ENCODE results near the gene EXOC1. TPM values are rescaled to one million over a fixed set of nuclear protein-coding genes. Genes with fewer than 3 reads are reported as not detected.

EXOC1 gene
- total and polyA plus RNA-seq, 4 donors = 4.2 to 18.0 (median 8.5) TPM

- no peak for TF ChIP-seq ATF3 (IDR thresholded peaks at IDR 0.05)
- TF ChIP-seq GABPA (IDR thresholded peaks at IDR 0.05 in 1 of 2, conservative IDR thresholded peaks at IDR 0.05 in 1 of 2) = no peak
- no peak for TF ChIP-seq EGR1 (IDR thresholded peaks at IDR 0.05; ENCODE audit: low read depth in 2 of 2)
- TF ChIP-seq FOXA2 (IDR thresholded peaks at IDR 0.05) = no peak
- TF ChIP-seq ZBTB33 (IDR thresholded peaks at IDR 0.05) = no peak
- no peak for TF ChIP-seq TAF1 (conservative IDR thresholded peaks at IDR 0.05)
- TF ChIP-seq NR2F2 (IDR thresholded peaks at IDR 0.05) = no peak
These were observed 38.7 kb downstream of the EXOC1 start (continued) for GRCh38 chr4:55892156-55892555.

GRCh38 chr4:55896622-55897021 is 43.2 kb downstream of the EXOC1 start:
- no peak for TF ChIP-seq HNF4A (conservative IDR thresholded peaks at IDR 0.05)
- no peak for TF ChIP-seq YY1 (IDR thresholded peaks at IDR 0.05)
- TF ChIP-seq ATF3 (IDR thresholded peaks at IDR 0.05) = no peak
- no peak for TF ChIP-seq RXRA (IDR thresholded peaks at IDR 0.05)
- TF ChIP-seq EGR1 (IDR thresholded peaks at IDR 0.05; ENCODE audit: low read depth in 2 of 2) = no peak
- no peak for TF ChIP-seq RAD21 (IDR thresholded peaks at IDR 0.05)
- TF ChIP-seq JUND (IDR thresholded peaks at IDR 0.05) = no peak
- no peak for TF ChIP-seq FOXA2 (IDR thresholded peaks at IDR 0.05)
- no peak for DNase-seq (ENCODE audit: low spot score)
- Histone ChIP-seq H3K4me3 (ENCODE audit: low read depth in 1 of 3, low read length in 3 of 3) (no peak overlapping the region), H3K27ac (ENCODE audit: low read depth in 1 of 2, low read length in 2 of 2) (no peak overlapping the region), H3K9me3 (ENCODE audit: control insufficient read depth in 4 of 4, low read length in 3 of 4) (no peaks in the 10 kb centered on the region), H3K4me1 (ENCODE audit: control insufficient read depth in 4 of 4, insufficient read depth in 4 of 4, low read length in 3 of 4) (no peaks in the 10 kb centered on the region), H3K9ac (ENCODE audit: low read depth in 1 of 2, low read length in 2 of 2) (no peak overlapping the region), H3K36me3 (ENCODE audit: control insufficient read depth in 4 of 4, insufficient read depth in 3 of 4, low read depth in 1 of 4, low read length in 3 of 4) (peaks cover 1 to 28% (median 12%) of the 10 kb centered on the region in 4 donors), H3K27me3 (ENCODE audit: control insufficient read depth in 4 of 4, insufficient read depth in 4 of 4, low read length in 3 of 4) (no peaks in the 10 kb centered on the region)
- 80% methylated on average over 3 of the region's 3 CpGs for WGBS

- Histone ChIP-seq H3K27ac (ENCODE audit: low read depth in 1 of 2, low read length in 2 of 2) (no peak overlapping the region), H3K36me3 (ENCODE audit: control insufficient read depth in 4 of 4, insufficient read depth in 3 of 4, low read depth in 1 of 4, low read length in 3 of 4) (peaks cover 1 to 21% (median 15%) of the 10 kb centered on the region in 4 donors), H3K9ac (ENCODE audit: low read depth in 1 of 2, low read length in 2 of 2) (no peak overlapping the region), H3K9me3 (ENCODE audit: control insufficient read depth in 4 of 4, low read length in 3 of 4) (no peaks in the 10 kb centered on the region), H3K4me3 (ENCODE audit: low read depth in 1 of 3, low read length in 3 of 3) (no peak overlapping the region), H3K27me3 (ENCODE audit: control insufficient read depth in 4 of 4, insufficient read depth in 4 of 4, low read length in 3 of 4) (no peaks in the 10 kb centered on the region), H3K4me1 (ENCODE audit: control insufficient read depth in 4 of 4, insufficient read depth in 4 of 4, low read length in 3 of 4) (peaks cover 0 to 3% (median 0%) of the 10 kb centered on the region in 4 donors)
- 95% methylated on average over 4 of the region's 4 CpGs for WGBS
- TF ChIP-seq RAD21 (IDR thresholded peaks at IDR 0.05) (no peak), YY1 (IDR thresholded peaks at IDR 0.05) (no peak), TAF1 (conservative IDR thresholded peaks at IDR 0.05) (no peak), FOXA2 (IDR thresholded peaks at IDR 0.05) (no peak), REST (IDR thresholded peaks at IDR 0.05) (no peak), CTCF (IDR thresholded peaks at IDR 0.05; ENCODE audit: low read depth, low read length, missing input control) (no peak), NR2F2 (IDR thresholded peaks at IDR 0.05) (no peak), MAX (IDR thresholded peaks at IDR 0.05) (no peak)
- DNase-seq (ENCODE audit: low spot score) = no peak
These were observed 49.2 kb downstream of the EXOC1 start for GRCh38 chr4:55902677-55903076.

Data from liver (tissue), 9 donors.